K562 (cell line): ENCODE measurements around the gene NUP107. TPM values are rescaled to one million over a fixed set of nuclear protein-coding genes. Genes with fewer than 3 reads are reported as not detected.

Experiments used
- CBFA2T3 ChIP-seq: fragments of 450-650 bp; IDR thresholded peaks from 2 replicates; pipeline ENCODE4 v1.6.1; 2017
- CHD4 ChIP-seq: fragments of 200-600 bp; sonication (generic); IDR thresholded peaks from 3 replicates; pipeline ENCODE4 v1.6.1; 2012; ENCODE audit warnings: low read depth, mild to moderate bottlenecking, mixed read lengths, low read length, inconsistent platforms; ENCODE audit not compliant: insufficient read depth, insufficient replicate concordance, poor library complexity, severe bottlenecking
- HOXB6 ChIP-seq: fragments of 250-450 bp; sonication (Bioruptor Pico); IDR thresholded peaks from 2 replicates; pipeline ENCODE4 v1.5.1; 2022; ENCODE audit warnings: mild to moderate bottlenecking, borderline replicate concordance
- JUN ChIP-seq, 2 experiments: sonication (generic) in 1 of 2; formaldehyde crosslinking in 1 of 2; IDR thresholded peaks; 2 replicates each; pipeline versions ENCODE4 v1.6.1 to v1.8.0; 2012 to 2022; ENCODE audit warnings: borderline replicate concordance in 2 of 2, mild to moderate bottlenecking in 2 of 2, improper control_type of control experiment in 1 of 2, low read depth in 1 of 2, low read length in 1 of 2, missing genetic modification reagents in 1 of 2
- KAT2B ChIP-seq: IDR thresholded peaks from one replicate; pipeline ENCODE4 v1.6.1; 2012; ENCODE audit warnings: low read depth, mild to moderate bottlenecking, control low read depth, inconsistent platforms, low read length, moderate library complexity
- NELFE ChIP-seq: IDR thresholded peaks from 2 replicates; pipeline ENCODE4 v1.6.1; 2011; ENCODE audit warnings: mild to moderate bottlenecking; ENCODE audit not compliant: insufficient read depth, insufficient read length
- SMARCB1 ChIP-seq: IDR thresholded peaks from 2 replicates; pipeline ENCODE4 v1.6.1; 2011; ENCODE audit warnings: improper control_type of control experiment, low read depth; ENCODE audit not compliant: insufficient read length
- SP1 ChIP-seq: sonication (generic); formaldehyde crosslinking; IDR thresholded peaks from 2 replicates; pipeline ENCODE4 v1.8.1; 2022; ENCODE audit warnings: mild to moderate bottlenecking, missing genetic modification reagents
- TAF9B ChIP-seq: fragments of 450-650 bp; IDR thresholded peaks from 2 replicates; pipeline ENCODE4 v1.6.1; 2018; ENCODE audit warnings: mild to moderate bottlenecking; ENCODE audit not compliant: partially characterized antibody
- ZNF384 ChIP-seq: IDR thresholded peaks from 2 replicates; pipeline ENCODE4 v1.6.1; 2012; ENCODE audit warnings: low read depth, low read length, improper control_type of control experiment
- ZNF76 ChIP-seq: fragments of 250-450 bp; sonication (Bioruptor Pico); IDR thresholded peaks from 2 replicates; pipeline ENCODE4 v1.4.0; 2020; ENCODE audit warnings: mild to moderate bottlenecking, moderate library complexity, borderline replicate concordance
- ZNF764 ChIP-seq: fragments of 250-450 bp; sonication (Bioruptor Pico); IDR thresholded peaks from 2 replicates; pipeline ENCODE4 v1.4.0; 2020; ENCODE audit warnings: low read depth, mild to moderate bottlenecking, moderate library complexity
- polyA plus RNA-seq, 8 experiments: library from polyadenylated mRNA; depleted of rRNA in 4 of 8; stranded (reverse) in 5 of 8; unstranded in 3 of 8; fragments of >200 nt; fragmentation: Nextera tagmentation in 2 of 8; fragmentation: Illumina TruSeq in 1 of 8; extraction: Ambion mirVana in 2 of 8; extraction: Trizol in 1 of 8; gene quantifications; 2 replicates each; pipeline versions ENCODE4 v1.2.1 to v1.2.3, GENCODE V29; 2011 to 2014; ENCODE audit warnings: inconsistent platforms in 1 of 8, missing spikeins in 1 of 8
- total RNA-seq, 7 experiments: library from RNA; depleted of rRNA in 6 of 7; stranded (reverse); fragments of >200 nt in 6 of 7; fragmentation: Illumina TruSeq in 2 of 7; extraction: Trizol in 2 of 7; gene quantifications; 2 replicates each; pipeline versions ENCODE4 v1.2.1 to v1.2.3, GENCODE V29; 2011 to 2021; ENCODE audit warnings: low replicate concordance in 1 of 7
- TF ChIP-seq, protein P1 (sequence below), 2 experiments: fragments of 450-650 bp; conservative IDR thresholded peaks; 2 replicates each; pipeline ENCODE4 v1.6.1; 2017; ENCODE audit warnings: mild to moderate bottlenecking in 2 of 2, moderate library complexity in 2 of 2
- TF ChIP-seq, protein P2 (sequence below): fragments of 450-650 bp; IDR thresholded peaks from 2 replicates; pipeline ENCODE4 v1.6.1; 2016; ENCODE audit warnings: low read depth

Gene NUP107
- total and polyA plus RNA-seq, 9 of the 15 experiments (the other 6 are each of a cell fraction or from before 2014, with no cell fraction given): 129 to 277 (median 199) TPM

DNA sequence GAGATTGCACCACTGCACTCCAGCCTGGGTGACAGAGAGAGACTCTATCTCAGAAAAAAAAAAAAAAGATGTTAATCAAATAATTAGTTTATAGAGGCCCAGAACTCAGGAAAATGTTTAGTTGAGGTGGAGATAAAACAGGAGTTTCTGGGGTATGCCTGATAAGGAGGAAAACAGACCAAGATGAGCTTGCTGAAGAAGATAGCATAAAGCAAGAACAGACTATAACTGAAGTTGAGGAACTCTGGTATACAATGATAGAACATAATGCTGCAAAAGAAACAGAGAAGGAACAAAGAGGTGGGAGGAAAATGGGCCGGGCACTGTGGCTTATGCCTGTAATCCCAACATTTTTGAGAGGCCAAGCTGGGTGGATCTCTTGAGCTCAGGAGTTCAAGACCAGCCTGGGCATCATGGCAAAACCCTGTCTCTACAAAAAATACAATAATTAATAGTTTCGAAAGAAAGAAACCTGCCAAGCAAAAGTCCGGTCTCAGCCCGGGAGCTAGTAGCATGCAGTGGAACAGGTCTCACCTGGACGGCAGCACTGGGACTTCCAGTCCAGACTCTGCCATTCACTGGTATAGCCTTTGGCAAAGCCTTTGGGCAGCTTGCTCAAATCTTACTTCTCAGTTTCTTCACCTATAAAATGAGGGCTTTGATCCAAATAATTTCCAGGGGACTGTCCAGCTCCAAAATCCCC, 84.6 kb downstream of the NUP107 start (continued):
- TF ChIP-seq CHD4: no peak
- no peak for TF ChIP-seq ZNF764 (CRISPR knock-in tag)
- no peak for TF ChIP-seq TAF9B
- TF ChIP-seq CBFA2T3: peak; percentile 93
- no peak for TF ChIP-seq JUN (IDR thresholded peaks at IDR 0.05; ENCODE audit: borderline replicate concordance, low read depth, low read length)
- TF ChIP-seq JUN (CRISPR knock-in tag; IDR thresholded peaks at IDR 0.05; ENCODE audit: borderline replicate concordance): no peak
- no peak for TF ChIP-seq KAT2B
- TF ChIP-seq, protein P1, sequence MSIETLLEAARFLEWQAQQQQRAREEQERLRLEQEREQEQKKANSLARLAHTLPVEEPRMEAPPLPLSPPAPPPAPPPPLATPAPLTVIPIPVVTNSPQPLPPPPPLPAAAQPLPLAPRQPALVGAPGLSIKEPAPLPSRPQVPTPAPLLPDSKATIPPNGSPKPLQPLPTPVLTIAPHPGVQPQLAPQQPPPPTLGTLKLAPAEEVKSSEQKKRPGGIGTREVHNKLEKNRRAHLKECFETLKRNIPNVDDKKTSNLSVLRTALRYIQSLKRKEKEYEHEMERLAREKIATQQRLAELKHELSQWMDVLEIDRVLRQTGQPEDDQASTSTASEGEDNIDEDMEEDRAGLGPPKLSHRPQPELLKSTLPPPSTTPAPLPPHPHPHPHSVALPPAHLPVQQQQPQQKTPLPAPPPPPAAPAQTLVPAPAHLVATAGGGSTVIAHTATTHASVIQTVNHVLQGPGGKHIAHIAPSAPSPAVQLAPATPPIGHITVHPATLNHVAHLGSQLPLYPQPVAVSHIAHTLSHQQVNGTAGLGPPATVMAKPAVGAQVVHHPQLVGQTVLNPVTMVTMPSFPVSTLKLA (conservative IDR thresholded peaks at IDR 0.05): no peak
- no peak for TF ChIP-seq ZNF76 (CRISPR knock-in tag)
- no peak for TF ChIP-seq NELFE
- TF ChIP-seq, protein P2, sequence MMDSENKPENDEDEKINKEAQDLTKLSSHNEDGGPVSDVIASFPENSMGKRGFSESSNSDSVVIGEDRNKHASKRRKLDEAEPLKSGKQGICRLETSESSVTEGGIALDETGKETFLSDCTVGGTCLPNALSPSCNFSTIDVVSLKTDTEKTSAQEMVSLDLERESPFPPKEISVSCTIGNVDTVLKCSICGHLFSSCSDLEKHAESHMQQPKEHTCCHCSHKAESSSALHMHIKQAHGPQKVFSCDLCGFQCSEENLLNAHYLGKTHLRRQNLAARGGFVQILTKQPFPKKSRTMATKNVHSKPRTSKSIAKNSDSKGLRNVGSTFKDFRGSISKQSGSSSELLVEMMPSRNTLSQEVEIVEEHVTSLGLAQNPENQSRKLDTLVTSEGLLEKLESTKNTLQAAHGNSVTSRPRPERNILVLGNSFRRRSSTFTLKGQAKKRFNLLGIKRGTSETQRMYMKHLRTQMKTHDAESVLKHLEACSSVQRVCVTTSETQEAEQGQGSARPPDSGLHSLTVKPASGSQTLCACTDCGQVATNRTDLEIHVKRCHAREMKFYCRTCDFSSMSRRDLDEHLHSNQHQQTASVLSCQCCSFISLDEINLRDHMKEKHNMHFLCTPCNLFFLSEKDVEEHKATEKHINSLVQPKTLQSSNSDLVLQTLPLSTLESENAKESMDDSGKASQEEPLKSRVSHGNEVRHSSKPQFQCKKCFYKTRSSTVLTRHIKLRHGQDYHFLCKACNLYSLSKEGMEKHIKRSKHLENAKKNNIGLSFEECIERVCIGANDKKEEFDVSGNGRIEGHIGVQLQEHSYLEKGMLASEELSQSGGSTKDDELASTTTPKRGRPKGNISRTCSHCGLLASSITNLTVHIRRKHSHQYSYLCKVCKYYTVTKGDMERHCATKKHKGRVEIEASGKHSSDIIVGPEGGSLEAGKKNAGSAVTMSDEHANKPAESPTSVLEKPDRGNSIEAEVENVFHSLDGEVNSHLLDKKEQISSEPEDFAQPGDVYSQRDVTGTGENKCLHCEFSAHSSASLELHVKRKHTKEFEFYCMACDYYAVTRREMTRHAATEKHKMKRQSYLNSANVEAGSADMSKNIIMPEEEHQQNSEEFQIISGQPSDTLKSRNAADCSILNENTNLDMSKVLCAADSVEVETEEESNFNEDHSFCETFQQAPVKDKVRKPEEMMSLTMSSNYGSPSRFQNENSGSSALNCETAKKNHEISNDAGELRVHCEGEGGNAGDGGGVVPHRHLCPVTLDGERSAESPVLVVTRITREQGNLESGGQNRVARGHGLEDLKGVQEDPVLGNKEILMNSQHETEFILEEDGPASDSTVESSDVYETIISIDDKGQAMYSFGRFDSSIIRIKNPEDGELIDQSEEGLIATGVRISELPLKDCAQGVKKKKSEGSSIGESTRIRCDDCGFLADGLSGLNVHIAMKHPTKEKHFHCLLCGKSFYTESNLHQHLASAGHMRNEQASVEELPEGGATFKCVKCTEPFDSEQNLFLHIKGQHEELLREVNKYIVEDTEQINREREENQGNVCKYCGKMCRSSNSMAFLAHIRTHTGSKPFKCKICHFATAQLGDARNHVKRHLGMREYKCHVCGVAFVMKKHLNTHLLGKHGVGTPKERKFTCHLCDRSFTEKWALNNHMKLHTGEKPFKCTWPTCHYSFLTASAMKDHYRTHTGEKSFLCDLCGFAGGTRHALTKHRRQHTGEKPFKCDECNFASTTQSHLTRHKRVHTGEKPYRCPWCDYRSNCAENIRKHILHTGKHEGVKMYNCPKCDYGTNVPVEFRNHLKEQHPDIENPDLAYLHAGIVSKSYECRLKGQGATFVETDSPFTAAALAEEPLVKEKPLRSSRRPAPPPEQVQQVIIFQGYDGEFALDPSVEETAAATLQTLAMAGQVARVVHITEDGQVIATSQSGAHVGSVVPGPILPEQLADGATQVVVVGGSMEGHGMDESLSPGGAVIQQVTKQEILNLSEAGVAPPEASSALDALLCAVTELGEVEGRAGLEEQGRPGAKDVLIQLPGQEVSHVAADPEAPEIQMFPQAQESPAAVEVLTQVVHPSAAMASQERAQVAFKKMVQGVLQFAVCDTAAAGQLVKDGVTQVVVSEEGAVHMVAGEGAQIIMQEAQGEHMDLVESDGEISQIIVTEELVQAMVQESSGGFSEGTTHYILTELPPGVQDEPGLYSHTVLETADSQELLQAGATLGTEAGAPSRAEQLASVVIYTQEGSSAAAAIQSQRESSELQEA: no peak
- no peak for TF ChIP-seq HOXB6 (CRISPR knock-in tag)
- TF ChIP-seq ZNF384: peak; percentile 46; the same call in 1 of the 2 replicates
- no peak for TF ChIP-seq SP1 (CRISPR knock-in tag)
- no peak for TF ChIP-seq SMARCB1
